Peyer's patch (tissue), 4 donors: ENCODE results near the gene NANOS3.

Experiments used
- CTCF ChIP-seq, 6 experiments: fragments of 450-650 bp in 4 of 6; fragments of 200-600 bp in 2 of 6; sonication (generic) in 1 of 6; IDR thresholded peaks; one replicate each; pipeline ENCODE4 v1.5.1; 2017 to 2019; ENCODE audit warnings: antibody characterized with exemption in 6 of 6, mild to moderate bottlenecking in 3 of 6, moderate library complexity in 1 of 6
- POLR2A ChIP-seq, 2 donors: fragments of 450-650 bp; IDR thresholded peaks; one replicate each; pipeline ENCODE4 v1.5.1; 2017; ENCODE audit warnings: antibody characterized with exemption in 2 of 2, mild to moderate bottlenecking in 2 of 2, moderate library complexity in 2 of 2

DNA sequence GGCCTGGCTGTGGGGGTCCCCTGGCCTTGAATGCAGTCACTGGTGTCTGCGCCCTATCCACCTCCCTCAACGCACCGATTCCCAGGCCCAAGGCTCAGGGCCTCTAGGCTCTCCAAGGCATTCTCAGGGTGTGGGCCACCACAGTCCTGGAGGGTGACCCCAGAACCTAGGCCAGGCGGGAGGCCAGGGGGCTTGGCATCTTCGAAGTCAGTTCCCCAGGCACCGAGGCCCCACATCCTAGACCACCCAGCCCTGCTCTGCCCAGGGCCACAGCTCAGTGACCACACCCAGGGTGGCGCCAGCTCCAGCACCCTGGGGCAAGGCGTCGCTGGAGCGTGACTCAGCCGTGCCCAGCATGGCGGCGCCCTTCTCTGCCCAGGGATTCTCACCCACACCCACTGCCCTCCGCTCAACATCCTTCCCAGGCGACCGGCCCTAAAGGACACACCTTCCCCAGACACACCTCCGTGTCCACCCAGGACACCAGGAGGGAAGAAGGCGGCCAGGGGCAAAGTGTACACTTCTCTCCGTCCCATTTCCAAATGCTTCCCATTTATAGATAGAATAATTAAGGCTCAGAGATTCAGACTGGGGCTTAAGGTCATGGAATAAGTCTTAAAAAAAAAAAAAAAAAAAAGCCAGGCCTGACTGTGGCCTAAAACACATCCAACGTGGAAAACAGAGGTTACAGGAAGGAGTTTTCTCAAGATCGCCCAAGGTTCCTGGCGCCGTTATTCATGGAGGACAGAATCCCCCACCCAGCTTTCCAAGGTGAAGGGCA, 36.4 kb upstream of the NANOS3 start:
- TF ChIP-seq CTCF (IDR thresholded peaks at IDR 0.05): no peak
- peak; percentile 74 to 76 for TF ChIP-seq POLR2A (IDR thresholded peaks at IDR 0.05)
